HG03469 (cell line): Measurements from ENCODE around the gene LRP11.
"Not testable (repeated sequence)": the region's sequence is repeated elsewhere in the genome, so short reads cannot be mapped to it uniquely, and the experiment has no call there.

Experiments used
- ATAC-seq: cut with Tn5 transposase; IDR thresholded peaks from one replicate; pipeline ENCODE4 v1.9.1; 2021; ENCODE audit warnings: mild to moderate bottlenecking, moderate library complexity, moderate number of reproducible peaks; ENCODE audit not compliant: unreplicated experiment

The LRP11 gene

DNA sequence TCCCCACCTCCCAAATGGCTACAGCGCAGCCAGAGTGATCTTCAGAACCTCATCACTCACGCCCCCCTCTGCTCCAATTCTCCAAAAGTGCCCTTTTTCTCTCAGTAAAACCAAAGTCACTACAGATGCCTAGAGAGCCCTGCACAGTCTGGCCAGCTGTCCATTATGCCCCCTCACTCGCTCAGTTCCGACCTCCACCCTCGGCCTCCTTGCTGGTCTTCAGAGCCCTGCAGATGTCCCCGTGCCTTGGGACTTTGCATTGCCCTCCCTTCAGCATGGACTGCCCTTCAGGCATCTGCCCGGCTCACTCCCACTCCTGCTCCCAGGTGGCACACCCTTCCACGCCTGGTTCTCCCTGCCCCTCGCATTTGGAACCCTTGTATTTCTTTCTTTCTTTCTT lies 34.8 kb upstream of the LRP11 start:
- no peak for ATAC-seq

- no peak for ATAC-seq
These were observed 33.9 kb upstream of the LRP11 start, which contains the start of gene RAET1E for GRCh38 chr6:149897855-149898744. Gene RAET1E, minus strand, starts transcription at chr6:149898113. Its CDS starts 7,212 bp downstream, at chr6:149890901.

- no peak for ATAC-seq
These were observed 33.0 kb upstream of the LRP11 start for GRCh38 chr6:149897015-149897697.

GRCh38 chr6:149896491-149896890 lies 32.3 kb upstream of the LRP11 start:
- no peak for ATAC-seq

DNA sequence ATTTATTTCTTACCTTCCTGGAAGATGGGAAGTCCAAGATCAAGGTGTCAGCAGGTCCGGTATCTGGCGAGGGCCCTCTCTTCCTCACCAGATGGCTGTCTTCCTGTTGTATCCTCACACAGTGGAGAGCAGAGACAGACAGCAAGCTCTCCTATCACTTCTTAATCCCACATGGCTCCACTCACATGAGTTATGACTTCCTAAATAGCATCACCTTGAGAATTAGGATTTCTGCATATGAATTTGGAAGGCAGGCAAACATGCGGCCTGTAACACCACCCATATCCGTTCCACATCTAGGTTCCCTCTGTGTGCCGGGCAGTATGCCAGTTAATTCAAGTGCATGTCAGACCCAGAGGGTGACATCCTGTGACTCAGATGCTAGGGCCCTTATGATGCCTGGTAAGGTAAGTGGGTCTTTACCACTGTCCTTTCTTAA lies 31.7 kb upstream of the LRP11 start:
- ATAC-seq: no peak

- ATAC-seq: no peak
These were observed 31.0 kb upstream of the LRP11 start for GRCh38 chr6:149895048-149895590.

GRCh38 chr6:149891864-149892263 lies 27.7 kb upstream of the LRP11 start:
- not testable (repeated sequence) for ATAC-seq

GRCh38 chr6:149891259-149891658 lies 27.1 kb upstream of the LRP11 start:
- ATAC-seq: no peak

GRCh38 chr6:149890629-149891045 lies 26.5 kb upstream of the LRP11 start:
- no peak for ATAC-seq

DNA sequence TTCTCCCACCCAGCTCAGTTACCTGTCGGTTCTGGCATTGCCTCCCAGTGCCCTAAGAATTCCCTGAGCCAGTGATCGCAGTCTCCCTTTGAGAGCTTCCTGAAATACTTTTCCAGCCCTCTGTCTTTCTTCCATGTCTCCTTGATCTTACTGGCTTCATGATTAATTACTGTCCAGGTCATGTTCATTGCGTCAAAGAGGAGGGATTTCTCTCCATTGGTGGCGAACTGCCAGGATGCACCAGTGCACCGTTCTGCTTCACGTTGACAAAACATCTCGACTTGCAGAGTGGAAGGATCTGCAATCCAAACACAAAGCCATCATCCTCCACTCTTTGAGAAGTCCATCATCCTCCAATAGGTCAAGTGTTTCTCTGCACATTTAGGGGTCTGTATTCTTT lies 25.2 kb upstream of the LRP11 start:
- ATAC-seq: no peak

GRCh38 chr6:149888659-149889058 lies 24.5 kb upstream of the LRP11 start:
- no peak for ATAC-seq

DNA sequence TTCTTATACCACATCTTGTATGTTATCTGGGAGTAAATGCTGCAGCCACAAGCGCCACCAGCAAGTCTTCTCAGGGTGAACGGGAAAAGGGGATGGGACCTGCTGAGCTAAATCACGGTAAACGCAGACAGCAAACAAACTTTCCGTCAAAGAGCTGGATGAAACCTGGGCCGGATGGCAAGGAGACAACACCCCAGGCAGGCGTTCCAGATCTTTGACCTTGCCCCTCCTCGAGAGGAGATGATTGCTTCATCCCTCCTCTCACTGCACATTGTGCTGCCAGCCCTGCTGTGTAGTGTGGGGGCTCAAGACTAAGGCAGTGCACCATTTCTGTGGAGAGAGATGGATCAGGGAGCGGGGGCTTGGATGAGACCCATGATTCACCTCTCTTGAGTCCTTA lies 23.9 kb upstream of the LRP11 start:
- no peak for ATAC-seq

- no peak for ATAC-seq
These were observed 23.2 kb upstream of the LRP11 start for GRCh38 chr6:149887343-149887742.

DNA sequence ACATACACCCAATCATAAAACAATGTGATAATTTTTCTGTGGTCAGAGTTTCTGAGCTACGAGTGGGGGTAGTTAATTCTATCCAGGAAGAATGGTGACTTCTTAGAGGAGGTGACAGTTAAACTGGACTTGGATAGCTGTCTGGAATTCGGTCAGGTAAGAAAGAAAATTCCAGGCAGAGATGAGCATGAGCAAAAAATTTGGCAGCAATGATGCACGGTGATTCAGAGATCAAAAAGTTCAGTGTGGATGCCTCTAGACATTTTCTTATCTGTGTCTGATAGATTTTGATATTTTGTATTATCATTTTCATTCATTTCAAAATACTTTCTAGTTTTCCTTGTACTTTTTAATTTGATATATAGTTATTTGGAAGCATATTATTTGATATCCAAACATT lies 21.7 kb upstream of the LRP11 start:
- no peak for ATAC-seq

DNA sequence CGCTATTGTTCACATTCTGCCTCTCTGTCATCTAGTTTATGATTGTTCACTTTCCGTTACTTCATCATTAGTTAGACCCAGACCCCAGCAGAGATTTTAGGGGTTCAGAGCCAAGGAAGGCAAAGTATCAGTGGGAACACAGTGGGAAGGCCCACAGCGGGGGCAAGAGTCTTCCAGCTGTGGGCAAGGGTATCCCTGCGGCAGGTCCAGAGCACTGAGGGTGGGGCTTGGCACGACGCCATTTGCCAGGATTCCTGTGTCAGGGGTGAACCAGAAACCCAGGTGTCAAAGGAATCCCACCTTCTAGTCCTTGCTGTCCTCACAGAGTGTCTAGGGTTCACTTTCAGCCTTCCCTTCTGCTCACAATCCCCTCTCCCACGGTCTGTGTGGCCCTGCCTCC lies 20.5 kb upstream of the LRP11 start:
- ATAC-seq: no peak

- no peak for ATAC-seq
These were observed 20.1 kb upstream of the LRP11 start for GRCh38 chr6:149884215-149884614.

DNA sequence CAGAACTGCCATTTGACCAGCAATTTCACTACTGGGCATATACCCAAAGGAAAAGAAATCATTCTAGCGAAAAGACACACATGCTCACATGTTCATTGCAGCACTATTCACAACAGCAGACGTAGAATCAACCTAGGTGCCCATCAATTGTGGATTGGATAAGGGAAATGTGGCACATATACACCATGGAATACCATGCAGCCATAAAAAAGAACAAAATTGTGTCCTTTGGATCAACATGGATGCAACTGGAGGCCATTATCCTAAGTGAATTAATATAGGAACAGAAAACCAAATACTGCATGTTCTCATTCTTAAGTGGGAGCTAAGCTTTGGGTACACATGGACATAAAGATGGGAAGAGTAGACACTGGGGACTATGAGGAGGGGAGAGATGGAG lies 17.7 kb upstream of the LRP11 start:
- ATAC-seq: no peak

- ATAC-seq: no peak
These were observed 17.1 kb upstream of the LRP11 start for GRCh38 chr6:149881066-149881766.

GRCh38 chr6:149877659-149878058 lies 13.5 kb upstream of the LRP11 start:
- ATAC-seq: no peak

DNA sequence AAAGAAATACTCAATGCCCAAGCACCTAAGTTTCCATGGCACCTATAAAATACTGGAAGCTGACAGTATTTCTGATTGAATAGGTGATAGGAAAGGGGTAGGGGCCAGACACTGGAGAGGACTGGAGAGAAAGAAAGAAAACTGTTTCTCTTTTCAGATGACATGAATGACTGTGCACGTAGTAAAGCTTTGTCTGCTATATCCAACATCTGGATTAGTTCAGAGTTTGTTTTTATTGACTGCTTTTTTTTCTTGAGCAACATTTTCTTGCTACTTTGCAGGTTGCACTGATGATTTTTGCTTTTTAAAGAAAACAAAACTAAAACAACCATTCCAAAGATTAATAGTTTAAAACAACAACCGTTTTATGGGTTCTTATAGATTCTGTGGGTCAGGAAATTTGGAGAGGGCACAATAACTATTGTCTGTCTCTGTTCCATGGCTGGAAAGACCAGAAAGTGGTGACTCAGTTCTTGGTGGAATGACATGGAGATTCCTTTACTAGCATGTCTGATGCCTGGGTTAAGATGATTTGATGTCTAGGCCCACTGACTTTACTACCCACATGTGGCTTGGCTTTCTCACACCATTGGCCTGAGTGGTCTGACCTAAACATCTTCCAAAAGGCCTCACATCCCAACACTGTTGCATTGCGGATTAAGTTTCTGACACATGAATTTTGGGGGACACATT lies 12.2 kb upstream of the LRP11 start:
- ATAC-seq: no peak

- no peak for ATAC-seq
These were observed 8.1 kb upstream of the LRP11 start for GRCh38 chr6:149872233-149872632.
